ENCODE data around the gene OBSCN.
A peak's percentile ranks its signal among the peaks of the same experiment; 100 is the strongest.

Gene OBSCN

GRCh38 chr1:228371741-228372182 is 163.9 kb downstream of the OBSCN start:
- Histone ChIP-seq H3K9ac (ENCODE audit: low read depth, low read length) (no peak overlapping the region), H3K4me3 (ENCODE audit: low read depth, low read length) (no peak overlapping the region), H3K4me1 (ENCODE audit: control insufficient read depth, insufficient read depth, low read length) (no peaks in the 10 kb centered on the region), H3K27me3 (ENCODE audit: control insufficient read depth, insufficient read depth, low read length) (no peaks in the 10 kb centered on the region), H3K9me3 (ENCODE audit: control insufficient read depth, insufficient read depth, low read length) (no peaks in the 10 kb centered on the region), H3K36me3 (ENCODE audit: control insufficient read depth, insufficient read depth, low read length) (no peaks in the 10 kb centered on the region)

GRCh38 chr1:228372183-228373003 is 164.5 kb downstream of the OBSCN start:
- Histone ChIP-seq H3K9me3 (ENCODE audit: control insufficient read depth, insufficient read depth, low read length) (no peaks in the 10 kb centered on the region), H3K36me3 (ENCODE audit: control insufficient read depth, insufficient read depth, low read length) (no peaks in the 10 kb centered on the region), H3K27me3 (ENCODE audit: control insufficient read depth, insufficient read depth, low read length) (no peaks in the 10 kb centered on the region), H3K9ac (ENCODE audit: low read depth, low read length) (no peak overlapping the region), H3K4me1 (ENCODE audit: control insufficient read depth, insufficient read depth, low read length) (no peaks in the 10 kb centered on the region), H3K4me3 (ENCODE audit: low read depth, low read length) (no peak overlapping the region)

- Histone ChIP-seq H3K9me3 (ENCODE audit: control insufficient read depth, insufficient read depth, low read length) (no peaks in the 10 kb centered on the region), H3K4me1 (ENCODE audit: control insufficient read depth, insufficient read depth, low read length) (no peaks in the 10 kb centered on the region), H3K4me3 (ENCODE audit: low read depth, low read length) (no peak overlapping the region), H3K27me3 (ENCODE audit: control insufficient read depth, insufficient read depth, low read length) (no peaks in the 10 kb centered on the region), H3K36me3 (ENCODE audit: control insufficient read depth, insufficient read depth, low read length) (no peaks in the 10 kb centered on the region), H3K9ac (ENCODE audit: low read depth, low read length) (no peak overlapping the region)
Observed at GRCh38 chr1:228373004-228373680, 165.3 kb downstream of the OBSCN start.

GRCh38 chr1:228373681-228374571 is 166.1 kb downstream of the OBSCN start:
- no peak overlapping the region for H3K9ac ChIP-seq (ENCODE audit: low read depth, low read length)
- no peaks in the 10 kb centered on the region for H3K27me3 ChIP-seq (ENCODE audit: control insufficient read depth, insufficient read depth, low read length)
- no peaks in the 10 kb centered on the region for H3K9me3 ChIP-seq (ENCODE audit: control insufficient read depth, insufficient read depth, low read length)
- no peak overlapping the region for H3K4me3 ChIP-seq (ENCODE audit: low read depth, low read length)
- H3K4me1 ChIP-seq (ENCODE audit: control insufficient read depth, insufficient read depth, low read length), result no peaks in the 10 kb centered on the region
- no peaks in the 10 kb centered on the region for H3K36me3 ChIP-seq (ENCODE audit: control insufficient read depth, insufficient read depth, low read length)

- H3K36me3 ChIP-seq (ENCODE audit: control insufficient read depth, insufficient read depth, low read length), result no peaks in the 10 kb centered on the region
- no peaks in the 10 kb centered on the region for H3K9me3 ChIP-seq (ENCODE audit: control insufficient read depth, insufficient read depth, low read length)
- peaks cover 8% of the 10 kb centered on the region for H3K27me3 ChIP-seq (ENCODE audit: control insufficient read depth, insufficient read depth, low read length)
- no peak overlapping the region for H3K9ac ChIP-seq (ENCODE audit: low read depth, low read length)
- H3K4me3 ChIP-seq (ENCODE audit: low read depth, low read length), result no peak overlapping the region
- no peaks in the 10 kb centered on the region for H3K4me1 ChIP-seq (ENCODE audit: control insufficient read depth, insufficient read depth, low read length)
Observed at GRCh38 chr1:228374711-228375577, 167.1 kb downstream of the OBSCN start.

GRCh38 chr1:228375578-228376261 is 167.9 kb downstream of the OBSCN start:
- Histone ChIP-seq H3K4me1 (ENCODE audit: control insufficient read depth, insufficient read depth, low read length) (no peaks in the 10 kb centered on the region), H3K9ac (ENCODE audit: low read depth, low read length) (no peak overlapping the region), H3K36me3 (ENCODE audit: control insufficient read depth, insufficient read depth, low read length) (no peaks in the 10 kb centered on the region), H3K9me3 (ENCODE audit: control insufficient read depth, insufficient read depth, low read length) (no peaks in the 10 kb centered on the region), H3K27me3 (ENCODE audit: control insufficient read depth, insufficient read depth, low read length) (peaks cover 11% of the 10 kb centered on the region), H3K4me3 (ENCODE audit: low read depth, low read length) (no peak overlapping the region)

- H3K27me3 ChIP-seq (ENCODE audit: control insufficient read depth, insufficient read depth, low read length), result peaks cover 16% of the 10 kb centered on the region
- H3K9ac ChIP-seq (ENCODE audit: low read depth, low read length), result no peak overlapping the region
- H3K9me3 ChIP-seq (ENCODE audit: control insufficient read depth, insufficient read depth, low read length), result no peaks in the 10 kb centered on the region
- no peaks in the 10 kb centered on the region for H3K36me3 ChIP-seq (ENCODE audit: control insufficient read depth, insufficient read depth, low read length)
- no peak overlapping the region for H3K4me3 ChIP-seq (ENCODE audit: low read depth, low read length)
- no peaks in the 10 kb centered on the region for H3K4me1 ChIP-seq (ENCODE audit: control insufficient read depth, insufficient read depth, low read length)
Observed at GRCh38 chr1:228376262-228376628, 168.4 kb downstream of the OBSCN start.

GRCh38 chr1:228376651-228377631 is 169.1 kb downstream of the OBSCN start:
- Histone ChIP-seq H3K4me3 (ENCODE audit: low read depth, low read length) (no peak overlapping the region), H3K9ac (ENCODE audit: low read depth, low read length) (no peak overlapping the region)

GRCh38 chr1:228377664-228378089 is 169.8 kb downstream of the OBSCN start:
- no peaks in the 10 kb centered on the region for H3K9me3 ChIP-seq (ENCODE audit: control insufficient read depth, insufficient read depth, low read length)
- H3K27me3 ChIP-seq (ENCODE audit: control insufficient read depth, insufficient read depth, low read length), result peaks cover 23% of the 10 kb centered on the region
- H3K4me1 ChIP-seq (ENCODE audit: control insufficient read depth, insufficient read depth, low read length), result no peaks in the 10 kb centered on the region
- H3K4me3 ChIP-seq (ENCODE audit: low read depth, low read length), result peak overlapping the region; percentile 46
- H3K36me3 ChIP-seq (ENCODE audit: control insufficient read depth, insufficient read depth, low read length), result no peaks in the 10 kb centered on the region
- no peak overlapping the region for H3K9ac ChIP-seq (ENCODE audit: low read depth, low read length)

More at GRCh38 chr1:228376651-228377631, 169.1 kb downstream of the OBSCN start:
- Histone ChIP-seq H3K9me3 (ENCODE audit: control insufficient read depth, insufficient read depth, low read length) (no peaks in the 10 kb centered on the region), H3K36me3 (ENCODE audit: control insufficient read depth, insufficient read depth, low read length) (no peaks in the 10 kb centered on the region), H3K27me3 (ENCODE audit: control insufficient read depth, insufficient read depth, low read length) (peaks cover 20% of the 10 kb centered on the region), H3K4me1 (ENCODE audit: control insufficient read depth, insufficient read depth, low read length) (no peaks in the 10 kb centered on the region)
